ENCODE measurements around the gene CYP39A1. TPM values are rescaled to one million over a fixed set of nuclear protein-coding genes. Genes with fewer than 3 reads are reported as not detected.

CYP39A1 gene
- total RNA-seq, 1 donor, result 0.63 TPM

DNA sequence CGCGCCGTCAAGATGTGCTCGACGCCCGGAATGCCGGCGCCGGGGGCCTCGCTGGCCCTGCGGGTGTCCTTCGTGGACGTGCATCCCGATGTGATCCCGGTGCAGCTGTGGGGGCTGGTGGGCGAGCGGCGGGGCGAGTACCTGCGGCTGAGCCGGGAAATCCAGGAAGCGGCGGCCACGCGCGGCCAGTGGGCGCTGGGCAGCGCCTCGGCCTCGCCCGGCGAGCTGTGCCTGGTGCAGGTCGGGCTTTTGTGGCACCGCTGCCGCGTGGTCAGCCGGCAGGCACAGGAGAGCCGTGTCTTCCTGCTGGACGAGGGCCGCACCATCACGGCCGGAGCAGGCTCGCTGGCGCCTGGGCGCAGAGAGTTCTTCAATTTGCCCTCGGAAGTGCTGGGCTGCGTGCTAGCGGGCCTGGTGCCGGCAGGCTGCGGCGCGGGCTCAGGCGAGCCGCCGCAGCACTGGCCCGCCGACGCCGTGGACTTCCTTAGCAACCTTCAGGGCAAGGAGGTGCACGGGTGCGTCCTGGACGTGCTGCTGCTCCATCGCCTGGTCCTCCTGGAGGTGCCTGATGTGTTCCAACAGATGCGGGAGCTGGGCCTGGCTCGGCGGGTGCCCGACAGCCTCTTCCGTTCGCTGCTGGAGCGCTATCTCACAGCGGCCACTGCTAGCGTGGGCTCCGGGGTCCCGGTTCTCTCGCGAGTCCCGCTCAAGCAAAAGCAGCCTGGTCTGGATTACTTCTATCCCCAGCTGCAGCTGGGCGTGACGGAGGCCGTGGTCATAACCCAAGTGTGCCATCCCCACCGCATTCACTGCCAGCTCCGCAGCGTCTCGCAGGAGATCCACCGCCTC is 35.7 kb upstream of the CYP39A1 start:
- DNase-seq (ENCODE audit: low read depth), result no peak
- TF ChIP-seq, protein P1, sequence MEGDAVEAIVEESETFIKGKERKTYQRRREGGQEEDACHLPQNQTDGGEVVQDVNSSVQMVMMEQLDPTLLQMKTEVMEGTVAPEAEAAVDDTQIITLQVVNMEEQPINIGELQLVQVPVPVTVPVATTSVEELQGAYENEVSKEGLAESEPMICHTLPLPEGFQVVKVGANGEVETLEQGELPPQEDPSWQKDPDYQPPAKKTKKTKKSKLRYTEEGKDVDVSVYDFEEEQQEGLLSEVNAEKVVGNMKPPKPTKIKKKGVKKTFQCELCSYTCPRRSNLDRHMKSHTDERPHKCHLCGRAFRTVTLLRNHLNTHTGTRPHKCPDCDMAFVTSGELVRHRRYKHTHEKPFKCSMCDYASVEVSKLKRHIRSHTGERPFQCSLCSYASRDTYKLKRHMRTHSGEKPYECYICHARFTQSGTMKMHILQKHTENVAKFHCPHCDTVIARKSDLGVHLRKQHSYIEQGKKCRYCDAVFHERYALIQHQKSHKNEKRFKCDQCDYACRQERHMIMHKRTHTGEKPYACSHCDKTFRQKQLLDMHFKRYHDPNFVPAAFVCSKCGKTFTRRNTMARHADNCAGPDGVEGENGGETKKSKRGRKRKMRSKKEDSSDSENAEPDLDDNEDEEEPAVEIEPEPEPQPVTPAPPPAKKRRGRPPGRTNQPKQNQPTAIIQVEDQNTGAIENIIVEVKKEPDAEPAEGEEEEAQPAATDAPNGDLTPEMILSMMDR (IDR thresholded peaks at IDR 0.05; ENCODE audit: insufficient read depth, low read length), result no peak
- H3K4me3 ChIP-seq (ENCODE audit: low read depth, low read length), result no peak overlapping the region

DNA sequence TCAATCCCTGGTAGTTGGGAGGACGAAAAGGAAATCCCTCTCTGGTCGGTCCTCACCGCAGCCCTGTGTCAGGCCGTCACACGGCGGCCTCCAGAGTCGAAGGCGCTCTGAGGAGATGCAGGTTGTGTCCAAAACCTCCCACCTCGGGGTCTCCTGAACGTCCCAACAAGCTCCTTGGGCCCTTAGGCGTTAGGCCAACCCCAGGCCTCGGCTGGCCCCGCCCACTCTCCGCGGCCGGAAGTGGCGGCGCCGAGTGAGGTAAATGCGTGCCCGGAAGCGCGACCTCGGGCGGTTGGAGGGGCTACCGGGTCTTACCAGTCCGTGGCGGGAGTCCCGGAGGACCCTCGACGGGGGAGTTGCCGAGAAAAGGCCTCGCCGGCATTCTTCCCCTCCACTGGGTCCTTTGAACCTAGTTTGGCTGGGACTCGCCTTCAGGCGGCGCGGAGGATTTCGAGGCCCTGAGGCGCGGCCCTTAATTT is 35.0 kb upstream of the CYP39A1 start, which contains the start of gene TDRD6:
Gene TDRD6, plus strand, starts transcription at position 267 of the 479 bp plus-strand sequence. CDS start 244 bp downstream, outside the sequence.
- DNase-seq (ENCODE audit: low read depth), result no peak
- TF ChIP-seq, protein P1 (IDR thresholded peaks at IDR 0.05; ENCODE audit: insufficient read depth, low read length), result no peak
- H3K4me3 ChIP-seq (ENCODE audit: low read depth, low read length), result no peak within 1 kb of the TSS

DNA sequence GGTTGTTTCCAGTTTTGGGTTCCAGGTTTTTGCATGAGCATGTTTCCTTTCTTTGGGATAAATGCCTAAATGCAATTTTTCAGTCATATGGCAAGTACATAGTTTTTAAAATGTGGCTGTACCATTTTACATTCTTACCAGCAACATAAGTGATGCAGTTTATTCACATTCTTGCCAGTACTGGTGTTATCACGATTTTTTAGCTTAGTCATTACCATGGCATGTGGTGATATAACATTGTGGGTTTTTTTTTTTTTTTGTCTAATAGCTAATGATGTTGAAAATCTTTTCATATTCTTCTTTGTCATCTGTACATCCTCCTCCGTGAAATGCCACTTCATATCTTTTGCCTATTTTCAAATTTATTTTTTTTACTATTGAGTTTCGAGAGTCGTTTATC is 32.2 kb upstream of the CYP39A1 start:
- TF ChIP-seq, protein P1 (IDR thresholded peaks at IDR 0.05; ENCODE audit: insufficient read depth, low read length), result no peak
- DNase-seq (ENCODE audit: low read depth), result peak; percentile 79
- H3K4me3 ChIP-seq (ENCODE audit: low read depth, low read length), result no peak overlapping the region

DNA sequence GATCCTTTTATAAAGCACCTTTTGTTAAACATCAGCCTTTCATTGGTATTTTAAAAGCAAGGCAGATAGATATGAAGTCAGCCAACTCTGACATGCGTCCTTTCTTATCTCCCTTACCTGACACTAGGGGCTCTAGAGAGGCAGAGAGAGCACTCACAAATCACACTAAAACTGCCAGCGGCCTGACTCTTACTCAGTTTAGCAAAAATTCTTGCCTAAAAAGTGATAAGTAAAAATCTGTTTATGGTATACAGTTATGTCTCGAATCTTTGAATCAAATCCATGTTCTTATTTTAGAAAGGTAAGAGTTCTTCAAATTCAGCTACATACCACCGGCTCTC is 24.7 kb upstream of the CYP39A1 start:
- TF ChIP-seq, protein P1 (IDR thresholded peaks at IDR 0.05; ENCODE audit: insufficient read depth, low read length), result peak; percentile 17
- no peak overlapping the region for H3K4me3 ChIP-seq (ENCODE audit: low read depth, low read length)
- DNase-seq (ENCODE audit: low read depth), result no peak

DNA sequence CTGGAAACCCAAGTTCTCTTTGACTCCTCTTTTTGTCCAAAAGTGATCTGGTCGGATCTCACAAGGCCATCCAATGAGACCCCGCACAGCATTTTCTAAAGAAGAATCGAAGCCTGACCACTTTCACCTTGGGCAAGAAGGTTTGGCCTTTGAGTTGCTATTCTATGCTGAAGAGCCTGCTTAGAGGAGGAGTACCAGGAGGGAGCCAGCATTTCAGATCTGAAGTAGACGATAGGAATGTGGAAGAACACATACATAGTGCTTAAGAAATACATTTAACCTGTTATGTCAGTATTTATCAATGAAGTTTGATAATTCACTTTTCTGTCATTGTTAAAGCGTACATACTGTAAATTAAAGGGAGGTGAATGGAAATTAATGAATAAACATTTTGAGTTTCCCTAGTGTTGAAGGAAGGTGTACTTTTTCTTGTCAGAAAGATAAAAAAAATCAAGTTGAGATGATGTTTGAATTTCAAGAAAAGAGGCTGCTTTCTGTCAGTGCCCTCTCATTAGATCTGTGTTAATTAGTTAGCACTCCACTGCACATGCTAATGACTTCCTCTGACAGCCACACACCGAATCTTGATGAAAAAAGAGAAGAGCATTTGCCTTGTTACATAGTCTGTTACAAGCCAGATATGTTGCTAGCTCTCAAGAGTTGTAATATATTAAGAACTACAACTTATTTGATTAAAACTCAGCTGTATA is 24.1 kb upstream of the CYP39A1 start:
- no peak overlapping the region for H3K4me3 ChIP-seq (ENCODE audit: low read depth, low read length)
- no peak for DNase-seq (ENCODE audit: low read depth)
- TF ChIP-seq, protein P1 (IDR thresholded peaks at IDR 0.05; ENCODE audit: insufficient read depth, low read length), result no peak

GRCh38 chr6:46674410-46674809 is 21.8 kb upstream of the CYP39A1 start:
- no peak for DNase-seq (ENCODE audit: low read depth)
- TF ChIP-seq, protein P1 (IDR thresholded peaks at IDR 0.05; ENCODE audit: insufficient read depth, low read length), result no peak
- no peak overlapping the region for H3K4me3 ChIP-seq (ENCODE audit: low read depth, low read length)
